Body of pancreas (tissue), 4 donors: ENCODE data around the gene ITIH3.

Source experiments
- POLR2A ChIP-seq, 3 donors: fragments of 450-650 bp; IDR thresholded peaks; one replicate each; pipeline ENCODE4 v1.6.1; 2016; ENCODE audit warnings: antibody characterized with exemption in 3 of 3, mild to moderate bottlenecking in 2 of 3
- TF ChIP-seq, protein P1 (sequence below), 7 experiments: fragments of 450-650 bp in 4 of 7; fragments of 200-600 bp in 3 of 7; sonication (generic) in 3 of 7; IDR thresholded peaks; one replicate each; pipeline ENCODE4 v1.5.1; 2016 to 2019; ENCODE audit warnings: antibody characterized with exemption in 7 of 7

DNA sequence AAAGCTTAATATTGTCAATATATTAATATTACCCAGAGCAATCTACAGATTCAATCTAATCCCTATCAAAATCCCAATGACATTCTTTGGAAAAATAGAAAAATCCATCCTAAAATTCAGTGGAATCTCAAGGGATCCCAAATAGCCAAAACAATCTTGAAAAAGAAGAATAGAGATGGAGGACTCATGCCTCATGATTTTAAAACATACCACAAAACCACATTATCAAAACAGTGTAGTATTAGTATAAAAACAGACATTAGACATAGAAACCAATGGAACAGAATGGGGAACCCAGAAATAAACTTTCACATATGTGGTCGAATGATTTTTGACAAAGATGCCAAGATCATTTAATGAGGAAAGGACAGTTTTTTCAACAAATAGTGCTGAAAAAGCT is 38.5 kb upstream of the ITIH3 start:
- TF ChIP-seq, protein P1, sequence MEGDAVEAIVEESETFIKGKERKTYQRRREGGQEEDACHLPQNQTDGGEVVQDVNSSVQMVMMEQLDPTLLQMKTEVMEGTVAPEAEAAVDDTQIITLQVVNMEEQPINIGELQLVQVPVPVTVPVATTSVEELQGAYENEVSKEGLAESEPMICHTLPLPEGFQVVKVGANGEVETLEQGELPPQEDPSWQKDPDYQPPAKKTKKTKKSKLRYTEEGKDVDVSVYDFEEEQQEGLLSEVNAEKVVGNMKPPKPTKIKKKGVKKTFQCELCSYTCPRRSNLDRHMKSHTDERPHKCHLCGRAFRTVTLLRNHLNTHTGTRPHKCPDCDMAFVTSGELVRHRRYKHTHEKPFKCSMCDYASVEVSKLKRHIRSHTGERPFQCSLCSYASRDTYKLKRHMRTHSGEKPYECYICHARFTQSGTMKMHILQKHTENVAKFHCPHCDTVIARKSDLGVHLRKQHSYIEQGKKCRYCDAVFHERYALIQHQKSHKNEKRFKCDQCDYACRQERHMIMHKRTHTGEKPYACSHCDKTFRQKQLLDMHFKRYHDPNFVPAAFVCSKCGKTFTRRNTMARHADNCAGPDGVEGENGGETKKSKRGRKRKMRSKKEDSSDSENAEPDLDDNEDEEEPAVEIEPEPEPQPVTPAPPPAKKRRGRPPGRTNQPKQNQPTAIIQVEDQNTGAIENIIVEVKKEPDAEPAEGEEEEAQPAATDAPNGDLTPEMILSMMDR (IDR thresholded peaks at IDR 0.05), result no peak
- TF ChIP-seq POLR2A (IDR thresholded peaks at IDR 0.05), result no peak
